Right lobe of liver (tissue), 4 donors: ENCODE measurements around the gene CREB3.

ENCODE experiments used
- POLR2A ChIP-seq: fragments of 450-650 bp; IDR thresholded peaks from one replicate; pipeline ENCODE4 v1.6.1; 2017; ENCODE audit warnings: antibody characterized with exemption, mild to moderate bottlenecking
- TF ChIP-seq, protein P1 (sequence below), 4 donors: fragments of 200-600 bp in 3 of 4; fragments of 450-650 bp in 1 of 4; IDR thresholded peaks; one replicate each; pipeline versions ENCODE4 v1.5.1 to v1.8.0; 2016 to 2022; ENCODE audit warnings: antibody characterized with exemption in 4 of 4, mild to moderate bottlenecking in 2 of 4
- donor health status: DM: no; HTN: no; CAD: no.
- donor health status: DM: no; HTN: no; CAD: no.
- donor health status: DM: no; HTN: yes; CAD: no.

DNA sequence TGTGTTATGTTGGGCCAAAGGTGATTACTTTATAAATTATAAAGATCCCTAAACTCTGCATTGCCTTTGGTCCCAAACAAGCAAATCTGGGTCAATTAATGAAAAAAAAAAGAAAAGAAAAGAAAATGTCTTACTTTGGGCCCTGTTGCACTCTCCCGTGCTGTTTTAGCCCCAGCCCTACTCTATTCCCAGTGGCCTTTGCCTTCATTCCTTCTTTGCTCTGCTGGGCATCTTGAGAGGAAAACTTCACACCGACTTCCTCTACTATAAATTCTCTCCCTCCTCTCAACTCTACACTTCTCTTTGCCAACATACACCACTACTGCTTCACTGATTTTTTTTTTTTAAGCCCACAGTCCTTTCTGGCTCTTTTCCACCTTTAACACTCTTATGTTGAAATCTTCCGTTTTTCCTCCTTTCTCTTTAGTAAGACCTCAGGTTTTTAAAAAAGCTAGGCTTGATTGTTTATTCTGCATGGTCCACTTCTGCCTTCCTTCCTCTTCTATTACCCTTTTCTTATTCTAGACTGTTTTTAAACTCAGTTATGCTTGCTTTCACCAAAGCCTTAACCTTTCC, 26.1 kb downstream of the CREB3 start:
- TF ChIP-seq, protein P1, sequence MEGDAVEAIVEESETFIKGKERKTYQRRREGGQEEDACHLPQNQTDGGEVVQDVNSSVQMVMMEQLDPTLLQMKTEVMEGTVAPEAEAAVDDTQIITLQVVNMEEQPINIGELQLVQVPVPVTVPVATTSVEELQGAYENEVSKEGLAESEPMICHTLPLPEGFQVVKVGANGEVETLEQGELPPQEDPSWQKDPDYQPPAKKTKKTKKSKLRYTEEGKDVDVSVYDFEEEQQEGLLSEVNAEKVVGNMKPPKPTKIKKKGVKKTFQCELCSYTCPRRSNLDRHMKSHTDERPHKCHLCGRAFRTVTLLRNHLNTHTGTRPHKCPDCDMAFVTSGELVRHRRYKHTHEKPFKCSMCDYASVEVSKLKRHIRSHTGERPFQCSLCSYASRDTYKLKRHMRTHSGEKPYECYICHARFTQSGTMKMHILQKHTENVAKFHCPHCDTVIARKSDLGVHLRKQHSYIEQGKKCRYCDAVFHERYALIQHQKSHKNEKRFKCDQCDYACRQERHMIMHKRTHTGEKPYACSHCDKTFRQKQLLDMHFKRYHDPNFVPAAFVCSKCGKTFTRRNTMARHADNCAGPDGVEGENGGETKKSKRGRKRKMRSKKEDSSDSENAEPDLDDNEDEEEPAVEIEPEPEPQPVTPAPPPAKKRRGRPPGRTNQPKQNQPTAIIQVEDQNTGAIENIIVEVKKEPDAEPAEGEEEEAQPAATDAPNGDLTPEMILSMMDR (IDR thresholded peaks at IDR 0.05): no peak
- no peak for TF ChIP-seq POLR2A
